NCI-H1092 (cell line): ENCODE data around the gene PPFIA4.

Experiments
- DNase-seq: peaks from one replicate; lab custom pipeline; 2025; lab: John Stamatoyannopoulos, UW

The PPFIA4 gene

DNA sequence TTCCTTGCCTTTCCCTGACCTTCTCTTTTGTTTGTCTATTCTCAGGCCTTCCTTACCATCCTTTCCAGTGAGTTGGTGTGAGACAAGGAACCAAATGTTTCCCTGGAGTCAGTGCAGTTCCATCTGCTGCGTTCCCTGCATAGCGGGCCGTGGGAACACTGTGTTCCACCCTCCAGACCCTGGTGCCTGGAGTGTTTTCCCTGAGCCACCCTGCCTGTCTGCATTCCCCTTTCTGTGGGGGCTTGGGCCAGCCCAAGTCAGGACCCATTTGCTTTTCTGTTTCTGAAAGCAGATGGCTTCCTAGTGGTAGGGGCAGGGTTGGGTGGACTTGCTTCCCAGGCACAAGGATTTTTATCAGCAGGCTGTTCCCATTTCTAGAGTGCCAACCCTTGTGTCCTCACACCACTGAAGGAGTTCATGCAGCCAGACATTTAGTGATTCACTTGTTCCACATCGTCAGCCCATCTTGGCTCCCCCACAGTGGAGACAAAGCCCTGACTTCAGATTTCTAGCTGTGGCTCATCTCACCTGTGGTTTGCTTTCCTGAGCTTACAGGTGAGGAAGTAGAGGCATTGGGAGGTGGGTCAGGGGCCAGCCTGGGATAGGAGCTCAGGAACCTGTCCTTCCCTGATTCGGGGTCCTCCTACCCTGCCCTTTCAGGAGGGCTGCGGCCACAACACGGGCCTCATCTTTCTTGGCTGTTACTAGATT is 73.7 kb downstream of the PPFIA4 start:
- DNase-seq, result no peak

DNA sequence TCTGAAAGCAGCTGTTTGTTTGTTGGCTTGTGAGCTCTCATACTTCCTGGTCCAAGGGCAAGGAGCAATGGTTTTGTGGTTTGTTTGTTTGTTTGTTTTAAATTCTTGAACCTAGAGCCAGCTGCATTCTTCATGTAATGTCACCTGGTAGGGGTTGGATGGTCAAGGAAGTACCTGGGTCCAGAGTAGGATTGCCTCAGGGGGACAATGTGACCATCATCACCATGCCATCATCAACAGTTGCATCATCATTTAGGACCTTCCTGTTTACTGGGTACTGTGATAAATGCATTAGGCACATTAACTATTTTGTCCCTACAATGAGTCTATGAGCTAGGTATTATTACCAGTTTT is 74.2 kb downstream of the PPFIA4 start:
- DNase-seq, result no peak

DNA sequence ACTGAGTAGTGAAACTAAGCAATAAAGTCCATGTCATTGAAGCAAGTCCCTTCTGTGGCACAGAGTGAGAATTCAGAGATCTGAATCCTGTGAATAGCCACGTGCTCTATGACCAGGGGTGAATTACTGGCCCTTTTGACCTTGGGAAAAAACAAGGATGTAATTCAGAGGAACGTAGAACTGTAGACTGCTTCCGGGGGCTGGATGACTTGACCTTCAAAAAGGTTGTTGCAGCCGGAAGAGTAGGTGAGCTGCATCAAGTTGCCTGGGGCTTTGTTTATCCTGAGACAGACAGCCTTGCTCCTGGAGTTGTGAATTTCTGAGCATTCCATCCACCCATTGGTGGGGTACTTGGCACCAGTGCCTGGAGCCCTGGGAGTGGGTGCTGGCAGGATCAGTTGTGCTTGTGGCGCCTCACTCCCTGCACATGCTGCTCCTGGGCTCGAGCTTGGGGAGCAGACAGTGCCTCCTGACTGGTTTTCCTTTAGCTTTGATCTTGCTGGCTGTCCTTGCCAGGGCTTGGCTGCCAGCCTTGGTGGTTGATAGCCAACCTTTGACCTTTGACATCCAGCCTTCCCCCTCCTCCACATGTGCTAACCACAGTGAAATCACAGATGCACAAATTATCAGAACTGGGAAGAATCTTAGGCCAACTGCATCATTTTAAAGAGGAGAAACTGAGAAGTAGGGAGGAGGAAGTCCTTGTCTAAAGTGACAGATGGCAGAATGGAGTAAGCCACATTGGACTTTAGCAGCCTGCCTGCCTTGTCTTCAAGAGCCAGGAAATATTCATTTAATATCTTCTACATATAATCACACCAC is 75.7 kb downstream of the PPFIA4 start:
- no peak for DNase-seq

DNA sequence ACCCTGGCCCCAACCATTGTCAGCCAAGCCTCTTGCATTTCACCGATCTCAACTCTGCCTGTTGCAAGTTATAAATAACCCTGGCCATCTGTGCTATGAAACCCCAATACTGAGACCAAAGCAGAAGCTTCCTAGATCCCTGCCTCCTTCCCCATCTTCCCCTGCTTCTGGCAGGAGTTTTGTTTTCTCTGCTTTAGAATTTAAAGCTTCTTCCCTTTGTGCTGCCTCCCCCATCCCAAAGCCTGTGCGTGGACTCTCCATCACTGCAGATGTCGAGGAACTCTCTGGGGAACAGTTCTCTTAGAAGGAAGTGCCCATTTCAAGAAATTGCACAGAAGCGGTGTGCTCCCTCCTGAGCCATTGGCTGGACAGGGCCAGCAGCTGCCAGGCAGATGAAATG is 76.9 kb downstream of the PPFIA4 start:
- DNase-seq, result no peak

DNA sequence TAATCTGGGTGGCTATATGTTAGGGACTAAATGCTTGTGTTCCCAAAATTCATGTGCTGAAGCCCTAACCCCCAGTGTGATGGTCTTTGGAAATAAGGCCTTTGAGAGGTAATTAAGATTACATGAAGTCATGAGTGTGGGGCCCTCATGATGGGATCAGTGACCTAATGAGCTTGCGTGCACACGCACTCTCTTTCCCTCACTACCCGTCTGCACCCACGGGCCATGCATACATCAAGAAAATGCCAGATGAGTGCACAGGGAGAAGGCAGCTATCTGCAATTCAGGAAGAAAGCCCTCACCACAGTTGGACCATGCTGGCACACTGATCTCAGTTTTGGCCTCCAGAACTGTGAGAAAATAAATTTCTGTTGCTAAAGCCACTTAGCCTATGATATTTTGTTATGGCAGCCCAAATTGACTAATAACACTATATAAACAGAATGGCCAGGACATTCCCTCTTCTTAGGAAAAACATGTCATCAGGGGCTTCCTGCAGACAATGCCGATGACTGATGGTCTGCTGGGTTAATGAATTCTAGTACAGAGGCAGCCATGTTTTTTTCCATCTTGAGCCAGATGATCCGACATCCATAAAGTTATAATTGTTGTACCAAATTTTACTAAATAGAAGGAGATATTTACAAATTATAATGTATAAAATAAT is 77.7 kb downstream of the PPFIA4 start:
- DNase-seq, result no peak

DNA sequence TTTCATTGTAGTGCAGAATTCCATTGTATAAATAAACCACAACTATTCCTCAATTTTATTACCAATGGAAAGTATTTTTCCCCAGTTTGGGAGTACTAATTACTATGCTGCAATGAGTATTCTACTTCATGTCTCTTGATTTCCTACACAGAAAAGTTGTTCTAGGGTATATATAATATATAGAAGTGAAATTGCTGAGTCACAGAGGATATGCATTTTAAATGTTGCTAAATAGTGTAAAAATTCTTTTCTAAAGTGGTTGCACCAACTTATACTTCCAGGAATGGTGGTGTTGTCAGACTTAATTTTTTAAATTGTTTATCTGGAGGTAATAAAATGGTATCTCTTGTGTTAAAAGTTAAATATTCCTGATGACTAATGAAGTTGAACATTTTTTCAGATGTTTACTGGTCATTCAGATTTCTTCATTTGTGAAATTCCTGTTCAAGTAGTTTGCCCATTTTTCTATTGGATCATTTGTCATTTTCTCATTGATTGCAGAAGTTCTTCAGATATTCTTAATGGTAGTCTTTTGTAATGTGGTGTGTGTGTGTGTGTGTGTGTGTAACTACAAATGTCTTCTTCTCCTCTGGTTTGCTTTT is 78.6 kb downstream of the PPFIA4 start:
- no peak for DNase-seq

DNA sequence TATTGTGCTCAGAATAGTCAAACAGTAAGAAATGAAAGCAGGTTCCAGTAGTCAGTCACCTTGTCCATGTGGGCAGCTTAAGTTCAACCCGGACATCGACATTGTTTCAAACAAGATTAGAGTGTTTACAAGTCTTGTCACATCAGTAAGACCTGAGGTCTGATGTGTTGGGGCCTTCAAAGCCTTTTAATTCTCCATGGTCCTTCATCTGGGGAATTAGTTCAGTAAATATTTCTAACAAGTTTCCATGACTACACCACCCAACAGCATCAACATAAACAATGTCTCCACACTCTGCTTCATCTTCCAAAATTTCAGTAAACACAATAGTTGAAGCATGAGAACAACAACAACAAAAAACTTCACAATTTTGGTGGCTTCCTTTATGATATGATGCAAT is 86.2 kb downstream of the PPFIA4 start:
- DNase-seq, result no peak

DNA sequence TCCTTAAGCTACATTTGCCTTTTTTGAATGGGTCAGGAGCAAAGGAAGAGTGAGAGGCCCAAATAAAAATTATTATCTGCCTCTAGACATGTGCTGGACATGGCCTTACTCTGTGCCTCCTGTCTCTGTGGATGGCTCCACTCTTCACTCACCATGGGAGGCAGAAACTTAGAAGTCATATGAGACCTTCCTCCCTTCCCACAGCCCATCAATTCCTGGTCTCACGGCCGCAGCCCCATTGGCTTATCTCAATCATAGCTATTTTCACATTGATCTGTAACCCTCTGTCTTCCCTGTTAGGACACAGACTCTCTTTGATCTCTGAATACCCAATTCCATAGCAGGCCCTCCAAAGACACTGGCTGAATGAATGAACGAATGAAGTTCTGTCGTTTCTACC is 87.0 kb downstream of the PPFIA4 start:
- DNase-seq, result no peak

DNA sequence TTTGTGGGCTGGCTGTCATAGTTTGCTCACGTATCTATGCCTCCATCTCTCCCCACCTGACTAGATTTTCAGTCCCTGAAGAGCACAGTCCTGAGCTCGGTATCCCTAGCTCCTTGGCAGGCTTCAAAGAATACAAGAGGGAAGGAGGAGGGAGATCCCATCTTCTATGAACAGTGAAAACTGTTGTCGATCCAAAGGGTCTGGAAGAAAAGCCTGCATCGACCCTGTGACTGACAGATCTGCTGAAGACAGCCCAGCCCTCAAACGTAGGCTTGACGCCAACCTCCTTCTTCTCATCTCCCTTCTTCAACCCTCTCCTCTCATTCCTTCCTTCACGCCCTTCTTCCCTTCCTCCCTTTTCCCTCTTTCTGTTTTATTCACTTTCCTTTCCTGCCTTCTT is 87.9 kb downstream of the PPFIA4 start:
- DNase-seq, result no peak

DNA sequence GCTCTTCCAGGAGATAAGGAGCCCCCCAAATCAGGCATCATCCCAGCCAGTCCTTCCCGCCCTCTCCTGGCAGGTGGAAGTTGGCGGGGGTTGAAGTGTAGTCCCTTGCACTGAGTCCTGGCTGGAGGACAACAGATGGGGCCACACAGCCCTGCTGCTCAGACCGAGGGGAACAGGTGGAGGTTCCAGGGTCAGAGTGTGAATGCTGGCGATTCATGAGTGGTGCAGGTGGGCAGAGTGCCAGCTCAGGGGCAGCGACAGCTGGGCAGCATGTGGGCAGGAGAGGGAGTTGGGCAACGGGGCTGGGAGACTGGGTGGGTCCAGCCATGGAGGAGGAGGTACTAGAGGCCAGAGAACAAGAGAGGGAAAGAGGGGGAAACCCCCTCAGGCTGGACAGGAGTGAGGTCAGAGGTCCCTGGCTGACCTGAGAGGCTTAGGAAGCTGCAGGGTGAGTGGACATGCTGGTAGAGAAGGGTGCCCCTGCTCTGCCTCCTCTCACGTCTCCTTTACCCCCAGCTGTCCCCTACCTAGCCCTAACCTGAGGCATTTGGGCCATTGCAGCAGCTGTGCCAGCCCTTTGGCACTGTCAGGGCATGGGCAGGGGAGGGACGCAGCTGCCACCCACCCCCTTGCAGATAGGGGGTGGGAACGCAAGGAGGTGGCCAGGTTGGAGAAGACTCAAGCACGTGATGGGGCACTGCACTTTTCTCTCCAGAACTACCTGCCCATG is 90.0 kb downstream of the PPFIA4 start:
- no peak for DNase-seq

DNA sequence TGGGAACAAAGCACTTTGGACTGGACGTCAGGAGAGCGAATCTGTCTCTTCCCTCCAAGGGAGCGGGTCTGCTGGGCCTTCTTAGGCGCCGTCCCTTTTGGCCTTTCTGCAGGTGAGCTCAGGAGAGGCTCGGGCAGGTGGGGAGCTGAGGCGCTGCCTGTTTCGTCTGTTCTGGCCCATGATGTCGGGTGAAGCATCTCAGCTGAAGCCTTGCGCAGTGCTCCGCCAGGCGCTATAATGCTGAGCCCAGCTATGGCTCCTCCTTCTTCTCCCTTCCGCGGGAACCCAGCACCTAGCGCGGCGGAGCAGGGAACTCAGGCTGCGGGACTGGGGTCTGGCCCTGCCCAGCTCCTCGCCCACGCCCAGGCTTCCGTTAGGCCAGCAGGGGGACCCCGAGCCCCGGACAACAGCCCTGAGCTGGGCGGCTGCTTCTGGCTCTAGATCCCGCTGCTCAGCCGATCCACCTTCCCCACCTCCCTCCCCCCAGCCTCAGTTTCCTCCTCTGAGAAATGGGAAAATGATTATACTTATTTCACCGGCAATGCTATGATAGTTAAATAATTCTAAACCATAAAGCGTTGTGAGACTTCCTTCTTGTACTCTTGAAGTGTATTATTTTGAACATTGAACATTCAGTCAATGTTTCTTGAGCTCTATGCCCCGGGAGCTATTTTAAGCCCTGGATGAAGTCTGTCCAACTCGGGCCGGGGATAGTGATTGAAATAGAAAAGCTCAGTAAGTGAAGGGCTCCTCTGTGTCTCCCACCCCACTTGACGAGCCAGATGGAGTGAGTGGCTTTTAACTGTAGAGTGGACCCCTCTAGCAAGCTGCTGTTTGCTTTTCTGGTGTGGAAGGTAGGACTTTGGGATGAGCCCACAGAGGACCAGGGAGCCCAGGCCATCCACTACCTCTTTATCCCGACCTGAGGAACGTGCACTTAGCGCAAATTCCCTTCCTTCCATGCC is 91.6 kb downstream of the PPFIA4 start:
- peak; percentile 55 for DNase-seq

DNA sequence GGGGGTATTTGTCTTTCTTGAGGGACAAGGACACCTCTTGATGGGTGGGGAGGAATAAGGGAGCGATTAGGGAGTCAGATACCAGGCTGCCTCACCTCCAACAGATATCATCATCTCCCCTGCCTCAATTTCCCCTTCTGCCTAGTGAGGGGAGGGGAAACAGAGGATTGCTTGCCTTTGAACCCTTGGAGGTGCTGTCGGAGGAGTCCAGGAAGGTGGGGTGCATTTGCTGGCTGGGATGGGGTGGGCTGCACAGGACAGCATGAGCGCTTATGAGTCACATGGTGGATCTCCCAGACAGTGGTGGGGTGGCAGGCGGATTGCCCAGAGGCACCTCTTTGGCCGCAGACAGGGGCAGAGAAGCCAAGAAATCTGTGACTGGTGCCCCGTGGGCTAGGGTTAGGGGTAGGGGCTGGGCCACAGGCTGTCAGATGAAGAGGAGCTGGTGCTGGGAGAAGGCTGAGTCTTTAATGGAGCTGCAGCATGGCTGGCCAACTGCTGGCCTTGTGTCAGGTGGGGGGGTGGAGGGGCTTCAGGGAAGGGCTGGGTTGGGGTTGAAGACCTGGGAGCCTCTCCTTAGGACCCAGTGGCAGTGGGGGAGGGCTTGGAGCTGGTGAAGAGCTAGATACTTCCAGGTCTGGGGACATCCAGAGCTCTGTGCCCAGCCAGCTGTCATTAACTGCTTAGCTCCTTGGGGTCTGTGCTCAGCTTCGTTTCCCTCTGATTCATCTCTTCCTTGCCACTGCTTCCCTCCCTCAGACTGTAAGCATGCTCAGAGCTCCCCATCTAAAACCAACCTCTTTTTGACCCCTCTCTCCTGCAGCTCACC is 94.2 kb downstream of the PPFIA4 start:
- DNase-seq, result no peak

DNA sequence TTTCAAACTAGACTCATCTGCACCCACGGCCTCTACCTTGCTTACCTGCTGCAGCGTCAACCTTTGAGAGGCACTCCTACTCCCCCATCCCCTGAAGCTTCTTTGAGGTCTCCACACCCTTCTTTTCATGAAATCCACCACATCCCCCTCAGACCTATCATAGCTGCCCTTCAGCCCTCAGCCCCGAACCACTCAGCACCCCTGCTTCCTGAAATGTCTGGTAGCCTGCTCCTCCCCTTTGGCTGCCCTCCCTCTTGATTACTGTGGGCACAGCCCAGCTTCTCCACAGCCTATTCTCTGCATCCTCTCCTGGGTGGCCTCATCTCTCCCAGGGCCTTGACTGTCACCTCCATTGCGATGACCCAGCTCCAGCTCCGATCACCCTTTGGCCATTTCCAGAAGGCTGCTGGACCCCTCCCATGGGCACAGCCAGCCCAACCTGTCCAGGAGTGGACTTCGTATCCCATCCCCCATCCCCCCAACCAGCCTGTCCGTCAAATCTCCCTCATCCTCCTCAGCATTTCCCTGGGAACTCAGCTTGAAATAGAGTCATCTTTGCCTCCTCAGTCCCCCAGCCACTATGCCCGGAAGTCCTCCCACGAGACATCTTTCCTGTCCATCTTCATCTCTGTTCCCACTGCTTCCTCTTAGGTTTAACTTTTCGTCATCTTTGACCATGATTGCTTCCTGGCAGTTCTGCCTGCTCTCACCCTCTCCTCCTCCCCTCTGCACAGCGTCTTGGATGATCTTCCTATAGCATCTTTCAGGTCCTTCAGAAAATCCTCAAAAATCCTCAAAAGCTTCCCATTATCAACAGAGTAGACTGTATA is 95.1 kb downstream of the PPFIA4 start:
- no peak for DNase-seq

DNA sequence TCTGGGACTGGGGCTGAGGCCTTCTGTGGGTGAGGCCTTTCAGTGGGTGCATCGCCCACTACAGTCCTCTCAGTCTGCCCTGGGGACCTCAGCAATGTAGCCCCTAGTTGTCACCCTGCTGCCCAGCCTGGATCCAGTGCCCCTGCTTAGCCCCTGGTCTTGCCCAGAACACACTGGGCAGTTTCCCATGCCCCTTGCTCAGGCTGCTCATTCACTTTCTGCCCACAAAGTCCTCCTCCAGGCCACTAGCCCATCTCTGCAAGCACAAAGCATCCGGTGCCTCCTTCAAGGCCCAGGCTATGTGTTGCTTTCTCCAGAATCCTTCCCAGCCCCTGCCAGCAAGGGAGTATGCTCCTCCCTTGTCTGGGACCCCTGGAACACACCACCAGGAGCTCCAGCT is 95.9 kb downstream of the PPFIA4 start:
- no peak for DNase-seq

DNA sequence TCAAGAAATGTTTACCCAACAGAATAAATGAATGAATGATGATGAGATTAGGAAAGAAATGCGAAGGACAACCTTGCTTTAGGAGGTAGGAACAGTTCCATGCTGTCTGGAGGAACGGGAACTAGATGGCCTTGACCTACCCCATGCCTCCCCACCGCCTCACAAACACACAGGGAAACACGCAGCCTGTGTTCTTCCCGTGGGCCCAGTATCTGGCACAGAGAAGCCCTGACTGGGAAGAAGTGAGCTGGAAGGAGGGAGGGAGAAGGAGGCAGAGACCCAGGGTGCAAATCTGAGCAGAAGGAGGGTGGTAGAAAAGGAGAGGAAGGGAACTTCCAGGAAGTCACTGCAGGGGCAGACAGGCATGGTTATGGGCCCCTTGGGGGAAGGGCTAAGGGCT is 97.7 kb downstream of the PPFIA4 start:
- DNase-seq, result no peak

DNA sequence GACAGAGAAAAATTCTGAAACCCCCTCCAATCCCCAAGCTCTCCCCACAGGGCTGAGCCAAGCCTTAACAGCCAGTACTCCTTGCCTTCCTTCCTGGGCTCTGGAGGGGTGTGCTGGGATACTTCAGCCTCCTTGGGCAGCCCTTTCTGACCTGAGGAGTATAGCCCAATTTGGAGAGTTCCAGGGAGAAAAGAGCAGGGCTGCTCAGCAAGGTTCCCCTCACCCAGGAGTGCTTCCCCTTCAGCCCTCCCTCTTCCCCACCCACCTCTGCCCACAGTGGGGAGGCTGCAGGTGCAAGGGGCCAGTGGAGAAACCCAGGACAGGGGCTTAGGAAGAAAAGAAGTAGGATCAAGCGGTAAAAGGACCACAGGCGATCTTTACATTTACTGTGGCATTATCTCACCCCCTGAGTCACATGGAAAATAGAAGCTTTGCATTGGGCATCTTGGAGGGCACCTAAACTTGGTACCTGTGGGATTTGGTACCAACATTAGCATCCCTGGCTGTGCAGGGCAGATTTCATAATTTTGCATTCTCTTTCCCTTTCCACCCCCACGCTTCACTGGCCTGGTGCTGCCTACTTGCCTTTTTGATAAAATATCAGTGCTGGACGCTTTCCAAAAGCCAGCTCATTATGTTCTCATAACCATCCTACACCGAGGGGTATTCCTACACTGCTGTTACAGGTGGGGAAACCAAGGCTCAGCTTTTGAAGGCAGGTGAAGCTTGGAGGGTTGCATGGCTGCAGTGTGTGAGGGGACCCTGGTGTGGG is 98.4 kb downstream of the PPFIA4 start:
- peak; percentile 12 for DNase-seq

DNA sequence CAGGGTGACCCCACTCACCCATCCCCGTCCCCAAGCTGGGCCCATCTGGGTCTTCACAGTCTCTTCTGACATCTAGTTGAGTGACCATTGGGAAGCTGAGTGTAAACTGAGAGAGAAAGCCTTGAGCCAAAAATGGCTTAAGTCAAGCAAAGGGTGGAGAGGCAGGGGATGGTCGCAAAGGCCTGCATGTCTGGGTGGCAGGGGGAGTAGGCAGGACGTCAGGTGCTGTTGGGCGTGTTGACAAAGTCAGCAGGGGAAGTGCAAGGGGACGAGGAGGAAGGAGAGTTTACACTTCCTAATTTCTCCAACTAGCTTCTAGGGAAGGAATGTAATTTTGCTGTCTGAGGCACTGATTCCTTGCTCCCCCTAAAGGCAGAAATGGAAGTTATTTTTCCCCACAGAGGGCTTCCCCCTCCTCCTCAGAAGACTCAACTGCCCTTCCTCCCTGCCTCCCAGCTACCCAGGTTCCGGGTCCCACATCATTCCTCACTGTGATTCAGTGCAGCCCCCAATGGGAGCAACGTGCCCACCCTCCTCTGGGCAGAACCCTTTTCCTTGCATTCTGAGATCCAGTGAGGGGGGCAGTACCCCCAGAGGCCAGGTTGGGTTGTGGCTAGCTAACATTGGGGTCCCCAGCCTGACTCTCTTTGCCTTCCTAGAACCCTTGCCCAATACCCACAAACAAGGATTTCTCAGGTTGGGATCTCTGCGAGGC is 100.0 kb downstream of the PPFIA4 start:
- DNase-seq, result no peak
